Liver (tissue), 9 donors: ENCODE measurements around the gene EDEM2. TPM values are rescaled to one million over a fixed set of nuclear protein-coding genes. Genes with fewer than 3 reads are reported as not detected.

Experiments
- DNase-seq: peaks from one replicate; pipeline ENCODE4 v3.0.0-alpha.2; 2017; ENCODE audit warnings: low spot score
- H3K27ac ChIP-seq, 2 donors: one replicate each; pipeline ENCODE4 v1.7.0; 2013; ENCODE audit warnings: inconsistent platforms in 2 of 2, low read length in 2 of 2, control low read depth in 1 of 2, low read depth in 1 of 2, mild to moderate bottlenecking in 1 of 2
- H3K27me3 ChIP-seq, 4 donors: one replicate each; pipeline versions ENCODE4 v1.6.1 to v1.7.0; 2013; ENCODE audit warnings: low read length in 3 of 4, inconsistent platforms in 1 of 4, mild to moderate bottlenecking in 1 of 4, moderate library complexity in 1 of 4; ENCODE audit not compliant: control insufficient read depth in 4 of 4, insufficient read depth in 4 of 4
- H3K36me3 ChIP-seq, 4 donors: one replicate each; pipeline versions ENCODE4 v1.6.1 to v1.7.0; 2013; ENCODE audit warnings: low read length in 3 of 4, mild to moderate bottlenecking in 3 of 4, low read depth in 1 of 4, moderate library complexity in 1 of 4; ENCODE audit not compliant: control insufficient read depth in 4 of 4, insufficient read depth in 3 of 4
- H3K4me1 ChIP-seq, 4 donors: one replicate each; pipeline versions ENCODE4 v1.6.1 to v1.7.0; 2013; ENCODE audit warnings: low read length in 3 of 4, mild to moderate bottlenecking in 3 of 4, moderate library complexity in 1 of 4; ENCODE audit not compliant: control insufficient read depth in 4 of 4, insufficient read depth in 4 of 4
- H3K4me3 ChIP-seq, 3 donors: one replicate each; pipeline versions ENCODE4 v1.6.1 to v1.7.0; 2013; ENCODE audit warnings: low read length in 3 of 3, control low read depth in 1 of 3, low read depth in 1 of 3, mild to moderate bottlenecking in 1 of 3
- H3K9ac ChIP-seq, 2 donors: one replicate each; pipeline ENCODE4 v1.7.0; 2013; ENCODE audit warnings: low read length in 2 of 2, mild to moderate bottlenecking in 2 of 2, moderate library complexity in 2 of 2, control low read depth in 1 of 2, low read depth in 1 of 2
- H3K9me3 ChIP-seq, 4 donors: one replicate each; pipeline versions ENCODE4 v1.6.1 to v1.7.0; 2013; ENCODE audit warnings: low read length in 3 of 4; ENCODE audit not compliant: control insufficient read depth in 4 of 4
- ATF3 ChIP-seq: IDR thresholded peaks from 2 replicates; pipeline ENCODE4 v1.6.1; 2016; ENCODE audit warnings: antibody characterized with exemption
- CTCF ChIP-seq: fragments of 150-350 bp; IDR thresholded peaks from 2 replicates; pipeline ENCODE4 v1.5.1; 2017; ENCODE audit warnings: improper control_type of control experiment, low read depth, low read length; ENCODE audit not compliant: missing input control
- EGR1 ChIP-seq, 2 donors: IDR thresholded peaks; 2 replicates each; pipeline ENCODE4 v1.6.1; 2016 to 2018; ENCODE audit warnings: antibody characterized with exemption in 2 of 2, low read depth in 2 of 2
- FOXA1 ChIP-seq: IDR thresholded peaks from 2 replicates; pipeline ENCODE4 v1.6.1; 2016; ENCODE audit warnings: antibody characterized with exemption
- FOXA2 ChIP-seq: IDR thresholded peaks from 2 replicates; pipeline ENCODE4 v1.6.1; 2016; ENCODE audit warnings: antibody characterized with exemption
- HNF4A ChIP-seq, 2 donors: conservative IDR thresholded peaks; 2 replicates each; pipeline ENCODE4 v1.6.1; 2016; ENCODE audit warnings: antibody characterized with exemption in 2 of 2, mild to moderate bottlenecking in 2 of 2
- HNF4G ChIP-seq: IDR thresholded peaks from 2 replicates; pipeline ENCODE4 v1.6.1; 2016; ENCODE audit warnings: antibody characterized with exemption
- JUND ChIP-seq, 2 donors: IDR thresholded peaks; 2 replicates each; pipeline ENCODE4 v1.6.1; 2016; ENCODE audit warnings: antibody characterized with exemption in 2 of 2
- MAX ChIP-seq: IDR thresholded peaks from 2 replicates; pipeline ENCODE4 v1.6.1; 2016; ENCODE audit warnings: antibody characterized with exemption
- NR2F2 ChIP-seq: IDR thresholded peaks from 2 replicates; pipeline ENCODE4 v1.6.1; 2016; ENCODE audit warnings: antibody characterized with exemption
- RAD21 ChIP-seq, 2 donors: IDR thresholded peaks; 2 replicates each; pipeline ENCODE4 v1.6.1; 2016; ENCODE audit warnings: antibody characterized with exemption in 2 of 2, mild to moderate bottlenecking in 2 of 2
- REST ChIP-seq: IDR thresholded peaks from 2 replicates; pipeline ENCODE4 v1.6.1; 2016; ENCODE audit warnings: antibody characterized with exemption, mild to moderate bottlenecking
- RXRA ChIP-seq, 2 donors: IDR thresholded peaks; 2 replicates each; pipeline ENCODE4 v1.6.1; 2017 to 2018; ENCODE audit warnings: antibody characterized with exemption in 2 of 2, mild to moderate bottlenecking in 1 of 2
- TAF1 ChIP-seq: conservative IDR thresholded peaks from 2 replicates; pipeline ENCODE4 v1.6.1; 2016; ENCODE audit warnings: antibody characterized with exemption, mild to moderate bottlenecking
- YY1 ChIP-seq: IDR thresholded peaks from 2 replicates; pipeline ENCODE4 v1.6.1; 2016; ENCODE audit warnings: antibody characterized with exemption, mild to moderate bottlenecking
- ZBTB33 ChIP-seq: IDR thresholded peaks from 2 replicates; pipeline ENCODE4 v1.6.1; 2016; ENCODE audit warnings: antibody characterized with exemption
- WGBS: extraction: QIAGEN DNeasy Blood & Tissue Kit; methylation state at CpG from one replicate; pipeline ENCODE4 v1.1.7; 2013; 5-methylcytosine and 5-hydroxymethylcytosine counted together
- polyA plus RNA-seq, 2 donors: library from polyadenylated mRNA; stranded (reverse) in 1 of 2; unstranded in 1 of 2; fragments of 200-250 nt in 1 of 2; fragments of >200 nt in 1 of 2; fragmentation: Nextera tagmentation in 1 of 2; extraction: Ambion mirVana in 1 of 2; gene quantifications; one replicate each; pipeline versions ENCODE4 v1.2.1 to v1.2.3, GENCODE V29; 2013 to 2015
- total RNA-seq, 2 donors: library from RNA; depleted of rRNA; stranded (reverse); fragments of >200 nt; gene quantifications; one replicate each; pipeline ENCODE4 v1.2.3, GENCODE V29; 2014
- donor health status: healthy.
- donor health status: healthy.
- donor health status: healthy.
- donor health status: healthy.
- donor health status: healthy.

The EDEM2 gene
- total and polyA plus RNA-seq, 4 donors, result 15.5 to 32.5 (median 22.2) TPM

GRCh38 chr20:35181731-35182130 lies 34.6 kb upstream of the EDEM2 start:
- no peak overlapping the region for H3K27ac ChIP-seq

GRCh38 chr20:35180266-35180665 lies 33.1 kb upstream of the EDEM2 start:
- TF ChIP-seq HNF4A (conservative IDR thresholded peaks at IDR 0.05) (no peak), CTCF (no peak), NR2F2 (no peak), MAX (no peak), YY1 (no peak), EGR1 (IDR thresholded peaks at IDR 0.05; ENCODE audit: low read depth in 2 of 2) (no peak), FOXA2 (no peak), FOXA1 (no peak), RAD21 (IDR thresholded peaks at IDR 0.05) (no peak), ATF3 (no peak), ZBTB33 (no peak), RXRA (IDR thresholded peaks at IDR 0.05) (no peak), JUND (IDR thresholded peaks at IDR 0.05) (no peak)
- Histone ChIP-seq H3K36me3 (no peaks in the 10 kb centered on the region), H3K4me1 (peaks cover 1 to 13% (median 6%) of the 10 kb centered on the region in 4 donors), H3K9ac (no peak overlapping the region), H3K4me3 (no peak overlapping the region), H3K27ac (peak overlapping the region; percentile 41 to 56), H3K9me3 (no peaks in the 10 kb centered on the region), H3K27me3 (no peaks in the 10 kb centered on the region)
- 55% methylated on average over 5 of the region's 5 CpGs for WGBS
- no peak for DNase-seq

More at GRCh38 chr20:35181731-35182130, 34.6 kb upstream of the EDEM2 start:
- TF ChIP-seq HNF4G, result no peak
- no peak for TF ChIP-seq RXRA (IDR thresholded peaks at IDR 0.05)
- no peak for TF ChIP-seq TAF1
- TF ChIP-seq RAD21 (IDR thresholded peaks at IDR 0.05), result no peak
- TF ChIP-seq FOXA1, result no peak
- TF ChIP-seq REST, result no peak
- no peak for TF ChIP-seq ZBTB33
- no peak for TF ChIP-seq ATF3
- H3K4me3 ChIP-seq, result no peak overlapping the region
- no peaks in the 10 kb centered on the region for H3K27me3 ChIP-seq
- no peak for DNase-seq
- peaks cover 1 to 13% (median 6%) of the 10 kb centered on the region in 4 donors for H3K4me1 ChIP-seq
- H3K9ac ChIP-seq, result no peak overlapping the region
- H3K36me3 ChIP-seq, result no peaks in the 10 kb centered on the region
- H3K9me3 ChIP-seq, result no peaks in the 10 kb centered on the region
